Stimulated activated CD8-positive, alpha-beta memory T cell treated with anti-CD3 and anti-CD28 coated beads, Interleukin-2, amount 100 ng/mL, for 1 hour (primary cell): ENCODE data around the gene SRPRB.
A peak's percentile ranks its signal among the peaks of the same experiment; 100 is the strongest.

Experiments
- DNase-seq, 2 donors: peaks; one replicate each; pipeline ENCODE4 v3.0.0-alpha.2; 2020; ENCODE audit warnings: low read depth in 2 of 2

SRPRB gene, protein sequence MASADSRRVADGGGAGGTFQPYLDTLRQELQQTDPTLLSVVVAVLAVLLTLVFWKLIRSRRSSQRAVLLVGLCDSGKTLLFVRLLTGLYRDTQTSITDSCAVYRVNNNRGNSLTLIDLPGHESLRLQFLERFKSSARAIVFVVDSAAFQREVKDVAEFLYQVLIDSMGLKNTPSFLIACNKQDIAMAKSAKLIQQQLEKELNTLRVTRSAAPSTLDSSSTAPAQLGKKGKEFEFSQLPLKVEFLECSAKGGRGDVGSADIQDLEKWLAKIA

DNA sequence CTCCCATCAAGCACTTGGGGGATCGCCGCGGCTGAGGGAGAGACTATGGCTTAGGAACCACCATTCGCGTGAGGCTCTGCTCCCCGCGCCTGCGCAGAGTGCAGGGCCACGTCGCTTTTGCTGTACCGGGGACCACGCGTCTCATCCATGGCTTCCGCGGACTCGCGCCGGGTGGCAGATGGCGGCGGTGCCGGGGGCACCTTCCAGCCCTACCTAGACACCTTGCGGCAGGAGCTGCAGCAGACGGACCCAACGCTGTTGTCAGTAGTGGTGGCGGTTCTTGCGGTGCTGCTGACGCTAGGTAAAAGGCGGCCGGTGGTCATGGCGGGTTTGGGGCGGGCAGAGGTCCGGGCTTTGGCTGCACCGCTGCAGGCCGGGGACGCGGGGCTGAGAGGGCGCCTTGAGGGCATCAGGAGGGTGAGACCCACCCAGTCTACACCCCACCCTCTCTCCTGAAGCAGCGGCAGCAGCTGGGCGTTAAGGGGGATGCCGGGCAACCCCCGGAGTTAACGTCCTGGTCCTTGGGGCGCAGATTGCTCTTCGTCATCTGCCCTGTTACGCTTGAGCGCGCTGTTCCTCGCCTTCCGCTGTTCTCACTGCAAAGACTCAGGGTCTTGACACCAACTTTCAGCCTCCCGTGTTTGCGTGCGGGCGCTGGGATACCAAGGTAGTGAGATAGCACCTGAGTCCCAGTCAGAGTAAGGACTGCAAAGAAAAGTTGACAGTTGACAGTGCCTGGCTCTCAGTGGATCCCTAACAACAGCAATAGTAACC lies at the start of gene SRPRB:
Gene SRPRB (plus strand): TSS at position 114 of the 774 bp plus-strand sequence. CDS start 34 bp downstream, at position 148.
- DNase-seq = peak; percentile 88 to 92

DNA sequence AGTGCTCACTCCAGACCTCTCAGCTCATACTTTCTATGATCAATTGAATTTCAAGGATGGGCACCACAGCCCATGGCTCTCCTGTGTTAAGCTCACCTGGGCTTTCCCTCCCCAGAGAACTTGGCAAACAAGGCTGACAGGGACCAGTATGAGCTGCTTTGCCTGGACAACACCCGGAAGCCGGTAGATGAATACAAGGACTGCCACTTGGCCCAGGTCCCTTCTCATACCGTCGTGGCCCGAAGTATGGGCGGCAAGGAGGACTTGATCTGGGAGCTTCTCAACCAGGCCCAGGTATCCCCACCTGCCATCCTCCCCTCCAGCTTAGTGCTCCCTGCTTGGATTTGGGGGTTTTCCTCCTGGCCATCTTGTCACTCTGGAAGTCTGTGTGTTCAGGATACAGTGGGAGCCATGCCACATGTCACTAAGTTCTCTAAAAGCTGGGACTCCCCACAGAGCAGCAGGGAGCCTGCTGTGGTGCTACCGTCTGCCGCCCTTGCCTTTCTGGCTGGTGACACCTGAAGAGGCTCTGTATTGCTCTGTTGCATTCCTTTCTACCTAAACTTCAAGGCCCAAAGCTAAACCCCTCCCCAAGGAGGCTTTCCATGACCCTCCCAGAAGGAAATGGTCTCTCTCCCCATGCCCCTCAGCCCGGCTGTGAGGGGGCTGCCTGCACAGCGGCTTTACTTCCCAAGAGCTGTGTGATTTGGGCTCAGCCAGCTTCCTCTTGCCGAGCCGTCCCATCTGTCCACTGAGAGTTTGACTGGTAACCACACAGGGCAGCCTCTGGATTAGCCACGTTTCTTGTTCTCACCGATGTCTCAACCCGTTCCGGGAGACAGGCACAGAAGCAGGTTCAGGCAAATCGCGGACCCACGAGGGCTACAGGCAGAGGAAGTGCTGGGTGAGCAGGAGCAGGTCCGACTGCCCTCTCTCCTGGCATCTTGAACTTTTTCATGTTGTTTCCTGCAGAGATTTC lies 48.6 kb upstream of the SRPRB start:
- DNase-seq = no peak

DNA sequence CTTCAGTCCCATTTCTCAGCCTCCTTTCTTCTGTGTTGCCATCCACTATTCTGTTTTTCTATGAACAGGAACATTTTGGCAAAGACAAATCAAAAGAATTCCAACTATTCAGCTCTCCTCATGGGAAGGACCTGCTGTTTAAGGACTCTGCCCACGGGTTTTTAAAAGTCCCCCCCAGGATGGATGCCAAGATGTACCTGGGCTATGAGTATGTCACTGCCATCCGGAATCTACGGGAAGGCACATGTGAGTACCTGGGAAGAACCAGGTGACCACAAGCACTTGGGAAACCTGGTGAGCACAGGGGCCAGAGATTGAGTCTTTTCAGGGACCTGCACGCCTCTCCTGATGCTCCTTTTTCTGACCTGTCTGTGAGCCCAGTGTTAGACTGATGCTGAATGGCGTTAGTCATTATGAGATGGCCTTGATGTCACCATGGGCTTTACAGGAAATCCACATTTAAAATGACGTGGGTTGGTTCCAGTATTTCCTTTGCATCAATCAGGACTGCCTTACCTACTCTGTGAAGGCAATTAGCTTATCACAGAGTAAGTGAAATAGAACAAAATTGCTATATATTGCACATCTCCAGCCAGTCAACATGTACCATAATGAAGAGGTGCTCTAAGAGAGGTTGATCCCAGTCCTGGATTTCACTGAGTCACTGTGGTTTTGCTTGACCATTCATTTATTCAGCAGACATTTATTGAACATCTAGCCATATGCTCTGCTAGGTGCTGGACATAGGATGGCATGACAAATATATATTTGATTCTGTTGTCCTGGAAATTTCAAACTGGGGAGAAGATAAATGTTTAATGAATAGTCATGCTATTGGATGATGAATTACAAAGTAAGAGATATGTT lies 47.7 kb upstream of the SRPRB start:
- no peak for DNase-seq

DNA sequence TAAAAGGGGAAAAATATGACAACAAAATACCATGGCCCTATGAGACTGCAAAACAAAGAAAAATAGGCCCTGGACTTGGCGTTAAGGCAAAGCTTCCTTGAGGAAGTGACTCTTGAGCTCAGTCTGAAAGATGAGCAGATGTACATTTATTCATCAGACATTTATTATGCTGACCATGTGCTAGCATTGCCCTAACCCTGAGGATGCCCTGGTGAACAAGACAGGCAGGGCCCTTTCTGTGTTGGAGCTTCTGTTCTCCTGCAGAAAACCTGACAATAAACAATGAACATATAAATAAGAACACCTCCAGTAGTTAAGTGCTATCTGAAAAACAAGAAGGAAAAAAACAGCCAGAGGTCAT lies 47.1 kb upstream of the SRPRB start:
- no peak for DNase-seq

DNA sequence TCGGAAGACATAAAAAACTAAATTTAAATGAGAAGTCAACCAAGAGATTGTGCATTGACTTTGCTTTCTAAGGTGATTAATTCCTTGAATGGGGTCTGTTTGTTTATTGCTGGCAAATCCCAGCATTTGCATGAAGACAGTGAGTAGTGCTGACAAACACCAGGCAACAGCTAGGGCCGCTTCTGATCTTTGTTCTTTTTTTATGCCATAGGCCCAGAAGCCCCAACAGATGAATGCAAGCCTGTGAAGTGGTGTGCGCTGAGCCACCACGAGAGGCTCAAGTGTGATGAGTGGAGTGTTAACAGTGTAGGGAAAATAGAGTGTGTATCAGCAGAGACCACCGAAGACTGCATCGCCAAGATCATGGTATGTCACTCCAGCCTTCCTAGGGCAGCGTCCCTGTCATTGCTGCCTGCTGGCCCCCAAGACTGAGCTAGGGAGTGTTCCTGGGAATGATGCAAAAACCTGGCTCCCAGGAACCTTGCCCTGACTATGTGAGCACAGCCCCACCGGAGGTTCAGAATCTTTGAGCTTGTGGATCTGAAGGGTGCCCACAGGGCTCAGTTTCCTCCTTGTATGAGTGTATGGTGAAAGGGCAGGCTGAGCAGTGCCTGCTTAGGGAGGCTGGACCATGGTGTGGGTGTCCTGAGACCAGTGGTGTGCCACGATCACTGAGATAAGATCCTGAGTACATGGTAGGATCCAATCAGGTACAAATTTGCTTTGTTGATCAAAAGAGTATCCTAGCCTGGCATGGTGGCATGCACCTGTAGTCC lies 46.5 kb upstream of the SRPRB start:
- DNase-seq = no peak

DNA sequence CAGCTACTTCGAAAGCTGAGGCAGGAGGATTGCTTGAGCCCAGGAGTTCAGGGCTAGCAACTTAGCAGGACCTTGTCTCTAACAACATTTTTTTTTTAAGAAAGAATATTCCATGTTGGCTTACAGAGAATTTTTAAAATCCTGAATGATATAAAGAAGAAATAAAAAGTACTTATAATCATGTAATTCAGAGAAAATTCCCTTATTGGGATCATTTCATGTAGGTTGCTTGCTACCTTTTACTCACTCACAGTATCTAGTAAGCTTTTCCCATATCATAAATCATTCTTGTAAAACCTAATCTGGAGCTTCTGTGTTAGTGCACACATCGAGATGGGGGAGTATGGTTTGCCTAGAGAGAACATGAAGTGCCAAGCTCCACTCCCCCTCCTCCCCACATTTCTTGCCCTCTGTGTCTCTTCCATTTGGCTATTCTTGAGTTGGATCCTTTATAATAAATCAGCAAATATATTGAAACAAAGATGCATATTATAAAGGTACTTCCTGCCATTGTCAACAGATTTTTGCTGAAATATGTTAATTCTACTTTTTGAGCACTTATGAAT lies 45.8 kb upstream of the SRPRB start:
- no peak for DNase-seq

DNA sequence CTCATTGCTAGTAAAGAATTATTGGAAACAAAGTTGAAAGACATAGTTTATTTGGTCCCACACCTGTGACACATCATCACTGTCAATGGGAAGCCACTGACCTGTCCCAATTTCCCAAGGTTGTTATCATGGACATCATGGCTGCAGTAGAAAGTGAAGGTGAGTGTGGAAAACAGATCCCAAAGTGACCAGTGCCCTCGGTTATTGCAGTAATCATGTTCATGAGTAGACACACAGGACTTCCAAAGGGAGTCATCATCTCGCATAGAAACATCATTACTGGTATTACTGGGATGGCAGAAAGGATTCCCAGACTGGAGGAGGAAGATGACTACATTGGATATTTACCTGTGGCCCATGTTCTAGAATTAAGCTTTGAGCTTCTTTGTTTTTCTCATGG lies 44.7 kb upstream of the SRPRB start:
- no peak for DNase-seq

DNA sequence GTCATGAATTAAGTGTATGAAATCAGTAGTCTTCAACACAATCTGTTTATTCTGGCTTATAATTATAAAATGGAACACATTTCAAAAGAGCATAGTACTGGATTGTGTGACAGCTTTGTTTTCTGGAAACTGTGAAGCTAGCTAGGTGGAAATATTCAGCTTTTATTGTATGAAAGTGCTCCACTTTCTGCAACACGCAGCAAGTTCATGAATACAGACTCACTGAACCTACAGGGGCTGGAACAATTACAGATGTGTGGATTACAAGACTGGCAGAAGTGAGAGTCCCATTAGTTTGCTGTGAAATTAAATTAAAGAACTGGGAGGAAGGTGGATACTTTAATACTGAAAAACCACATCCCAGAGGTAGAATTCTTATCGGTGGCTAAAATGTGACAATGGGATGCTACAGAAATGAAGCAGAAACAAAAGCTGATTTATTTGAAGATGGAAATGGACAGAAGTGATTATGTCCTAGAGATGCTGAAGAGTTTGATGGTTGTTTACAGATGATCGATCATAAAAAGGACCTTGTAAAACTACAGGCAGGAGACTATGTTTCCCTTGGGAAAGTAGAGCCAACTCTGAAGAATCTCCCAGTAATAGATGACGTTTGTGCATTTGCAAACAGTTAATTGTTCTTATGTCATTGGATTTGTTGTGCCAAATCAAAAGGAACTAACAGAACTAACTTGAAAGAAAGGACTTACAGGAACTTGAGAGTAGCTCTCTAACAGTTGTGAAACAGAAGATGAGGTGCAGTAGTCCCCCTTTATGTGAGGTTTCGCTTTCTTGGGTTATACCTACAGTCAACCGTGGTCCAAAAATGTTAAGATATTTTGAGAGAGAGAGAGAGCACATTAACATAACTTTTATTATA lies 43.8 kb upstream of the SRPRB start:
- DNase-seq = no peak

DNA sequence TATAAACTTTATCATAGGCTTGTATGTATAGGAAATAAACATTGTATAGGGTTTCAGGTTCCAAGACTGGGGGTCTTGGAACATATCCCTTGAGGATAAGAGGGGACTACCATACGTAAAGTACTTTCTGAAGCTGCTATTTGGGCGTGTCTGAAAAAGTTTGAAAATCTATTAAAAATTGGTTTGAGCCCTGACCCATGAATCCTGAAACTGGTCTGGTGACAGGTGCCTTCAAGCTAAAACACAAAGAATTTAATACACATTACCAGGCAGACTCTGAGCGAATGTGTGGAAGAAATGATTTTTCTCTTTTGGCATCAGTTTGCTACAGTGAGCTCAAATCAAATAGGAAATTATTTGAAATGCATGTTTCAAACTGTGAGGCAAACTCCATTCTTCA lies 43.1 kb upstream of the SRPRB start:
- no peak for DNase-seq

DNA sequence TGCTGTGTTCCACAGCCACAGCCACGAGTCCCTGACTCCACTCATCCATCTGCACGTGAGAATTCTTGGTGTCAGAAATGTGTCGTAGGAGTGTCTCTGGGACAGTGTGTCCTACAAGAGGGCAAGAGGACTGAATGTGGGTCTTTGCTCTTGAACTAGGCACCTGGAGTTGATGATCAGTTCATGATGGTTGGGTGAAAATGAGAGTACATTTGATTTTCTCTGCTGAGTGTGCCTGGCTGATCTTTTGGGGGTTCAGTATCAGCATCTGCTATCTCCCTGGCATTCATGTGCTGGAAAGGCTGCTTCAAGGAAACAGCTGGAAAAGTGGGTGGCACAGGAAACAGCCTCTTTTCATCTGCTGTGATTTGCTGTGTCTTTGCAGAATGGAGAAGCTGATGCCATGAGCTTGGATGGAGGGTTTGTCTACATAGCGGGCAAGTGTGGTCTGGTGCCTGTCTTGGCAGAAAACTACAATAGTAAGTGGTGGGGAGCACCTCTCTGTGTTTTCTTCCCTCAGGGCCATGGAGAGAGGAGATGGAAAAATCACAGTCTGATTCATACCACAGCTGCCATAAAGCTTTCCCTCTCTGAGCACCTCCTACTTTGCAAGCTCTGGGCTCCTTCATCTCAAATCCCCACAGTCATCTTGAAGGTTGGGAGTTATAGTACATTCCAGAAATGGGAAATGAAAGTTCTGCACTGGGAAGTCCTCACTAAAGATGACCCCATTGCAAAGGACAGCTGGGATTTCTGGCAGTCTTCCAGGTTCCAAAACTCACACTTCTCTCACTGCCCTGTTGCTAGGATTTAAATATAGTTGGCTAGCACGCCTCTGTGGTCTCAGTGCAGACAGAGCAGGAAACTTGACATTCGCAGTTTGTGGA lies 41.6 kb upstream of the SRPRB start:
- DNase-seq = no peak

DNA sequence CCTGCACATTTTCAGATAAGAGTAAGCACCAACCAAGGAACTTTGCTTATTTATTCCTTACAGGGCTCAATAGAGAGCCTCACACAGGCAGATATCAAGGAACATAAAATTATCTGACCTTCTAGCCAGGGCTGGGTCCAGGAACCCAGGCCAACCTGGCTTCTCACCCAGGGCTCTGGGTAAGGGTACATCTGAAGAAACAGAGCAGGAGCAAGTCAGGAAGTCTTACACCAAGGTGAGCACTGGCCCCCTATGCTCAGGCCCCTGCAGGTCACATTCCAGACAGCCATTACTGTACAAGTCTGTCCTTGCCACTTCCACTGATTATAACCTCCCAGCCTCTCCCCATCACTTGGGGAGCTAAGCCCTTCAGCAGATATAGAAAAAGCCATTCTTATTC lies 40.4 kb upstream of the SRPRB start:
- no peak for DNase-seq

DNA sequence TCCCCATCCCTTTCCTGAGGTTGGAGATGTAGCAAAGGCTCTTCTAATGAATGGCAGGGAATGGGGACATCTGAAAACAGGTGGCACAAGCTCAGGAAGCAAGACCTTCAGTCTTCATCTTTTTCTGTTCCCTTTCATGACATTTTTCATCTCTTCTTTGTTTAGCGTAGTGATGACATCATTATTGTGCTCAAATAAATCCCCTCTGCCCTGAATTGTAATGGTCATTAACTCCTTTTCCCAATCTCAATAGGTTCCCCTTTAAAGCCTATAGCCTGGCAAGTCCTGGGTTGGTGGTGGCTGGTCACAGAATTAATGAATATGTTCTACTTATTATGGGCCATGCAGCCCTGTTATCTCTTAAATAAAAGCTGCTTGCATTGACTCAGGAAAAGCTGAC lies 38.0 kb upstream of the SRPRB start:
- DNase-seq = no peak

DNA sequence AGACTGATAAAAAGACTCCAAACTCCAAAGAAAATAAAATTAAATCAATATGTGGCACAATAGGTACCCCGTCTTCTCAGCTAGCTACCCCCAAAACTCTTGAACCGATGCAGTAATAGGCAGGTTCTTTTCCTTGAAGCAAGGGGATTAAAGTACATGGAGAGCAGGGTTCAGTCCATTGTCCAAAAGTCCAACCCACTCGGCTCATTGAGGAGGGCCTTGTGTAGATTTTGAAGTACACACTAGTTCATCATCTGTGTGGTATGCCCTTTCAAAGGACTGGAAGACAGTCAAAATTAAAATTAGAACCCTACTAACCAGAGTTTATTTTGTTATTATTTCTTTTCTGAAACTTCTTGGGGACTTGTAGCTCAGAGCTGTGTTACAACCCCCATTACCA lies 36.1 kb upstream of the SRPRB start:
- no peak for DNase-seq

DNA sequence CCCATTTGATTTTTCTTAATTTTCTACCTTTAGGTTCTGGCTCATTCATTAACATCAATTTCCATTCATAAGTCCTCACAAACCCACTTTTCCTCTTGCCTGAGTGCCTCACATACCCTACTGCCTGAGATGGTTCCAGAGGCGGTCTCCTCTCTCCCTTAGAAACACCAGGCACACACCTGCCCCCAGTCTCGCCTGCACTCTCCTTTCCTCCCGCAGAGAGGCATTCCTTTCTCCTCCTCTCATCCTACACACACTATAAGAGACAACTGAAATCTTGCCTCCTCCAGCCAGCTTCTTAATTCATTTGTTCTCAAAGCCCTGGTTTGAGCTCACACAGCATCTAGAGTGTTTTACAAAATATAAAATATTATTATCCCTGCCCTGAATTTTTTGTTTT lies 31.9 kb upstream of the SRPRB start:
- DNase-seq = no peak

DNA sequence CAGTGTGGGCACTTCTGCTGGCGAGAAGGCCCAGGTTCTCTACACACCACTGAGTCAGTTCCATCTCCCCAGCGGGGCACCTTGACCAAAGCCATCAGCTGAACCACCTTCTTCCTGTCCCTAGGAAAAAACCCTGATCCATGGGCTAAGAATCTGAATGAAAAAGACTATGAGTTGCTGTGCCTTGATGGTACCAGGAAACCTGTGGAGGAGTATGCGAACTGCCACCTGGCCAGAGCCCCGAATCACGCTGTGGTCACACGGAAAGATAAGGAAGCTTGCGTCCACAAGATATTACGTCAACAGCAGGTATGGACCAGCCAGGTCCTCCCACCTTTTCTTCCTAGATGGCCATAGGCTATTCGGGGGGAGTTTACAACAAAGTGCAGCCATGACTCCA lies 30.3 kb upstream of the SRPRB start:
- DNase-seq = no peak

DNA sequence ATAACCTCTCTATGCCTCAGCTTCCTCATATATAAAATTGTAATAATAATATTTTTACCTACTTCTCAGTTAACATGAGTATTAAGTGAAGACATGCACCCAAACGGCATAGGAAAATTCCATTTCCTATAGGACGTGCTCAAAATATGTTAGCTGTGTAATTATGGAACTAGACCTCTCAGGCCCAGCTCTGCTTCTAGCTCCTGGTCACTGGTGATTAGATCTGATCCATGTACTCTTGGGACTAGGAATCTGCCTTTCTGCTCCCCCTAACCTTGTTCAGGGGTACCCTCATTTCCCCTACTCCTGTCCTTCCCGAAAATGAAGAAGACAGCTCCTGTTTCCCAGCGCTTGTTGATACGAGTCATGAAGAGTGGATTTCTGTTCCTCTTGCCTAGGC lies 29.8 kb upstream of the SRPRB start:
- DNase-seq = no peak

DNA sequence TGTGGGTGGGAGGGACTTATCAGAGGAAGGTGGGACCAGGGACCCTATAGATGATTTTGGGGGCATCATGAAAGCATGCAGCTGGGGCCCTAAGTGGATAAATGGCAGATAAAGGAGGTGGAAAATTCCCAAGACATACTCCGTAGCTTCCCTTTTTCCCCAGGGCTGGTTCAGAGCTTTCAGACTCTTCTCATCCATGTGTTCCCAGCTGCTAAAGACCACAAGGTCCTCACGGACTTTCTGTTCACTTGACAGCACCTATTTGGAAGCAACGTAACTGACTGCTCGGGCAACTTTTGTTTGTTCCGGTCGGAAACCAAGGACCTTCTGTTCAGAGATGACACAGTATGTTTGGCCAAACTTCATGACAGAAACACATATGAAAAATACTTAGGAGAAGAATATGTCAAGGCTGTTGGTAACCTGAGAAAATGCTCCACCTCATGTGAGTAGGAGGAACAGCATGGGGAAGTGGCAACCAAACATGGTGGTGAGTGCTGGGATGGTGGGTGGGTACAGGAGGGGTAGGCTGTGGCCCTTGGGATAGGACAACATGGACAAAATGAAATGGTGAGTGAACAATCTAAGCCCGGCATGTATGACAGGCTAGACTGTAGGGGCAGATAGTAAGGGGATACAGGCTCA lies 28.7 kb upstream of the SRPRB start:
- DNase-seq = no peak
